GM12874 (cell line): ENCODE results near the gene RTBDN.
A peak's percentile ranks its signal among the peaks of the same experiment; 100 is the strongest.

ENCODE experiments used
- TF ChIP-seq, protein P1 (sequence below): IDR thresholded peaks from 2 replicates; pipeline ENCODE4 v1.5.1; 2011; ENCODE audit warnings: low read depth, mild to moderate bottlenecking, control low read depth, low read length, moderate library complexity; ENCODE audit not compliant: insufficient read depth

Gene RTBDN

DNA sequence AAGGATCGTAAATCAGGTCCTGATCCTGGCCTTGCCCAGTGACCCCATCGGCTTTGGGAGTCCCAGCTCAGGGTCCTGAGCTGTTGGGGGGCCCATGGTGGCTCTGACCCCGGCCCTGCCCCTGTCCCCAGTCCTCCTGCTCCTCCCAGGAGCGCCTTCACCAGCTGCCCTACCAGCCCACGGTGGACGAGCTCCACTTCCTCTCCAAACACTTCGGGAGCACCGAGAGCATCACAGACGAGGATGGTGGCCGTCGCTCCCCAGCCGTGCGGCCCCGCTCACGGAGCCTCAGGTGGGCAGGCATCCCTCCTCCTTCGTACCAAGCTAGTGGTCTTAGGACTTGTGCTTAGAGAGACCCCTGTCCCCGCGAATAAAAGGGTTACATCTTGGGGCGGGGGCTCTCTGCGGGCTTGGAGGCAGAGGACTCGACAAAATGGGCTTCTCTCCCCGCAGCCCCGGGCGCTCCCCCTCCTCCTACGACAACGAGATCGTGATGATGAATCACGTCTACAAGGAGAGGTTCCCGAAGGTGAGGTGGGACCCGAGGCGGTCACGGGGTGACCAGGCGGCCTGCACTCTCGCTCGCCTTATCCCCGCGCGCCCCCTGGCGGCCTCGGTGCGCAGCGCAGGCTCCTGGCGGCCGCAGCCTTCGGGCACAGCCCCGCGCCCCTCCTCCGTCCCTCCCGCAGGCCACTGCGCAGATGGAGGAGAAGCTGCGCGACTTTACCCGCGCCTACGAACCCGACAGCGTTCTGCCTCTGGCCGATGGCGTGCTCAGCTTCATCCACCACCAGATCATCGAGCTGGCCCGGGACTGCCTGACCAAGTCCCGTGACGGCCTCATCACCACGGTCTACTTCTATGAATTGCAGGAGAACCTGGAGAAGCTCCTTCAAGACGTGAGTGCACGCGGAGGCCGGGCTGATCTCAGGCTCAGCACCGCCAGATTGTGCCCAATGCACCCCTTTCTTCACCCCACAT is 13.1 kb upstream of the RTBDN start:
- TF ChIP-seq, protein P1, sequence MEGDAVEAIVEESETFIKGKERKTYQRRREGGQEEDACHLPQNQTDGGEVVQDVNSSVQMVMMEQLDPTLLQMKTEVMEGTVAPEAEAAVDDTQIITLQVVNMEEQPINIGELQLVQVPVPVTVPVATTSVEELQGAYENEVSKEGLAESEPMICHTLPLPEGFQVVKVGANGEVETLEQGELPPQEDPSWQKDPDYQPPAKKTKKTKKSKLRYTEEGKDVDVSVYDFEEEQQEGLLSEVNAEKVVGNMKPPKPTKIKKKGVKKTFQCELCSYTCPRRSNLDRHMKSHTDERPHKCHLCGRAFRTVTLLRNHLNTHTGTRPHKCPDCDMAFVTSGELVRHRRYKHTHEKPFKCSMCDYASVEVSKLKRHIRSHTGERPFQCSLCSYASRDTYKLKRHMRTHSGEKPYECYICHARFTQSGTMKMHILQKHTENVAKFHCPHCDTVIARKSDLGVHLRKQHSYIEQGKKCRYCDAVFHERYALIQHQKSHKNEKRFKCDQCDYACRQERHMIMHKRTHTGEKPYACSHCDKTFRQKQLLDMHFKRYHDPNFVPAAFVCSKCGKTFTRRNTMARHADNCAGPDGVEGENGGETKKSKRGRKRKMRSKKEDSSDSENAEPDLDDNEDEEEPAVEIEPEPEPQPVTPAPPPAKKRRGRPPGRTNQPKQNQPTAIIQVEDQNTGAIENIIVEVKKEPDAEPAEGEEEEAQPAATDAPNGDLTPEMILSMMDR = peak; percentile 100

DNA sequence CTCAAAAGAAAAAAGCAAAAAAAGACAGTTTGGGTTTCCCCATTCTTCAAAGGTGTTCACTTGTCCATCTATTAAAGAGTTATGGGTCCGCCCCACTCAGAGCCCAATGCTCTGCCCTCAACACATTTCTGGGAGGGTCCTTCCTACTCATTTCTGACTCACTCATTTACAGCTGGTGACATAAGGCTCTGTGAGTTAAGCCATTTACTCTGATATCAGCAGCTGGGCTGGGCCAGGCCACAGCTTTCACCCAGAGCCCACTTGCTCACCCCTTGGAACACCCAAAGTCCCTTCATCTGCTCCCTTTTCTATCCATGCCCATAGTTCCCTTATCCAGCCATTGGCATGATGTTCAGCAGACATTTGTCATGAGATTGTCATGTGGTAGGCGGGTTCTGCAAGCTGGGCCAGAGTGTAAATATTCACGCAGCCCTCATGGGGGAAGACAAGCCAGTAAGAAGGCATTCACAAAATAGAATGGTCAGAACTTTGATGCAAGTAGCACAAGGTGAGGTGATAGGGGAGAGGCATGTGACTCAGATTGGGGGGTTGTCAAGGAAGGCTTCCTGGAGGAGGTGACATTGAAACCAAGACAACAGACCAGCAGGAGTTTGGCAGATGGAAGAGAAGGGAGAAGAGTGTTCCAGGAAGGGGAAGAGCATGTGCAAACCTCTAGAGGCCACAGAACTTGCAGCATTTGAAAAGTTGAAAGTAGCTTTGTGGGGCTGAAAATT is 9.8 kb upstream of the RTBDN start:
- TF ChIP-seq, protein P1 = no peak

DNA sequence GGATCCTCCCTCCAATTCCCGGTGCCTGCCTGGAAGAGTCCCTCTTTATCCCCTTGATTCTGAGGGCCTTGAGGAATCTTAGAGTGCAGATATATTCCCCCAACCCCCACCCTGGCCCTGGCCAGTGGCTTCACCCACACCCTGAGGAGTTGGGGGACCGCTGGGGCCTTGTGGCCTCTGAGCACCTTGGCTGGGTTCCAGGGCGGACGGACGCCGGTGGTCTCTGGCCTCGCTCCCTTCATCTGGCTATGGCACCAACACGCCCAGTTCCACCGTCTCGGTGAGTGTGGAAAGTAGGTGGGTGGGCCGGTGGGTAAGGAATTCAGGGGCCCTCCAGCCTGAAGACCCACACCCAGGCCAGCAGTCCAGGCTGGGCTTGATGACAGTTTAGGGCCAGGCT is 8.9 kb upstream of the RTBDN start:
- TF ChIP-seq, protein P1 = no peak

DNA sequence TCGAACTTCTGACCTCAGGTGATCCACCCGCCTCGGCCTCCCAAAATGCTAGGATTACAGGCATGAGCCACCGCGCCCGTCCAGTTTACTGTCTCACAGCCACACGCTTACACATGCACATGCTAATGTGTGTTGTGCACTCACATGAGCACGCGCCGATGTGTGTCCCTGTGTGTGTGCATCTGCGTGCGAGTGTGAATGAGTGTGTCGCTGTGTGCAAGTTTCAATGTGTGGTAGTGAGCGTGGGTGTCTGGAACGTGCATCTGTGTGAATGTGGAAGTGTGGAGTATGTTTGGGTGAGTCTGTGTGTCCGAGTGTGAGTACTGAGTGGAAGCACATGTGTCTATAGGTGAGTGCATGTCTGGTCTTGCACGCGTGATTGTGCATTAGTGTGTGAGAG is 8.1 kb upstream of the RTBDN start:
- TF ChIP-seq, protein P1 = no peak

DNA sequence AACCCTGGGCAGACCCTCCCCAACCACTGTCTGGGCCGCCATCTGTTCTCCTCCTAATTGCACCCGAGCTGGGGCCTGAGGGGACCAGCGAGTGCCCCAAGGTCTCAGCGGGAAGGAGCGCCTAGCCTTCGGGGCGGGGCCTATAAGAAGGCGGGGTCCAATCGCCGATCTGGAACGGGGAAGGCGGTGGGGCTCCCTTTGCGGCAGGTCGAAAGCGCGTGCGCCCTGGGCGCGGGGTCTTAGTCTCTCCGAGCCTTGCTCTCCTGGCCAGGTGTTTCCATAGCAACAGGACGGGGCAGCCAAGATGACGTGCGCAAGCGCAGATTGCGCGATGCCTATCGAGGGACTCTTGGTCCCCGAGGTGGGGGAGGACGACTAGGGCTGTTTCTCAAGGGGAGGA is 6.7 kb upstream of the RTBDN start:
- TF ChIP-seq, protein P1 = no peak

DNA sequence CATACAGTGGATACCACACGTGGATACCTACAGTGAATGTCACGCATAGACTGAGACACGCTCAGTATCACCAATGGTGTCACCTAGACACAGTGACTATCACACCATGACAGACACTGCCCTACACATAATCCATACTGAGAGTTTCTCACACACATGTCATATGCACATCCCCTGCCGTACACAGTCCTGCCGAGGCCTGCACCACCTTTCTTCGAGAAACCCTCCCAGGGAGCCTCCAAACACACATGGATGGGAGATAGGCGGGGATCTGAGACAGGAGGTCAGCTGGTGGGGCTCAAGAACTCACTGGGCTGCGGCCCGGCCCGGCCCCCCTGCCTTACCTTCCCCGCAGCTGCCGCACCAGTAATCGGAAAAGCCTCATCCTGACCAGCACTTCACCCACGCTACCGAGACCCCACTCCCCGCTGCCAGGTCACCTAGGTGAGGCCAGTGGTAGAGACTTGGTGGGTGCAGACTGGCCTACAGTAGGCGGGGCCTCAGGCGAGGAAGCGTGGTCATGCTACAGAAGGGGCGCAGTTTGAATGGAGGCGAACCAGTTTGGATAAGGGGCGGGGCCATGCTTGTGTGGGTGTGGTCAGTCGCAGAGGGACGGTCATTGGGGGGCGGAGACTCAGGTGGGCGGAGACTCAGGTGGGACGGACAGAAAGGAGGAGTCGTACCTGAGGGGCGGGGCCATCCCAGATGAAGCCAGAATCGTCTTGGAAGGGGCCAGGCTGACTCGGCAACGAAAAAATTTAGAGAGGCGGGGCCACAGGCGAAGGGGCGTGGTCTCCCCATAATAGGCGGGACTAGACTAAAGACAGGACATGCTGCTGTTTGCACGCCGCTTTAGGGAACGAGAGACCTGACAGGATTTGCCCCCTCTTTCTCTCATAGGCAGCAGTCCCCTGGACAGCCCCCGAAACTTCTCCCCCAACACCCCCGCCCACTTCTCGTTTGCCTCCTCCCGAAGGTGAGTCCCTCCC is 6.0 kb upstream of the RTBDN start:
- TF ChIP-seq, protein P1 = no peak
